A673 (cell line): ENCODE results near the gene SEC61G. TPM values are rescaled to one million over a fixed set of nuclear protein-coding genes. Genes with fewer than 3 reads are reported as not detected.

Source experiments
- BruUV-seq: library from RNA; stranded (reverse); fragments of 400-500 nt; replicated peaks from 2 replicates; lab custom pipeline; 2021; lab: Mats Ljungman, UMichigan
- CTCF ChIA-PET: fragments of 300-600 bp; sonication (Branson Sonifier 250); formaldehyde crosslinking; loops from one replicate; lab custom pipeline; 2022; ENCODE audit warnings: antibody characterized with exemption; lab: Charles Lee
- POLR2A ChIA-PET: fragments of 300-600 bp; sonication (Branson Sonifier 250); formaldehyde crosslinking; loops from one replicate; lab custom pipeline; 2022; ENCODE audit warnings: antibody characterized with exemption; ENCODE audit not compliant: low non-redundant PET; lab: Charles Lee
- DNase-seq: peaks from one replicate; pipeline ENCODE4 v3.0.0-alpha.2; 2015; ENCODE audit warnings: low spot score
- H3K27ac ChIP-seq: fragments of 200-600 bp; sonication (generic); 2 replicates; pipeline ENCODE4 v1.5.1; 2016; ENCODE audit warnings: mixed run types, low read depth, mild to moderate bottlenecking, mixed read lengths, antibody characterized with exemption, low read length; ENCODE audit not compliant: poor library complexity, severe bottlenecking
- H3K27me3 ChIP-seq: fragments of 200-600 bp; sonication (generic); replicated peaks from 2 replicates; pipeline ENCODE4 v1.6.1; 2017; ENCODE audit warnings: mixed run types, low read depth, mild to moderate bottlenecking, mixed read lengths, antibody characterized with exemption, low read length; ENCODE audit not compliant: insufficient read depth, poor library complexity
- H3K36me3 ChIP-seq: fragments of 200-600 bp; sonication (generic); 2 replicates; pipeline ENCODE4 v1.6.1; 2016; ENCODE audit warnings: mixed run types, mild to moderate bottlenecking, mixed read lengths, antibody characterized with exemption, low read length; ENCODE audit not compliant: insufficient read depth, poor library complexity, severe bottlenecking
- H3K4me1 ChIP-seq: fragments of 200-600 bp; sonication (generic); 2 replicates; pipeline ENCODE4 v1.6.1; 2017; ENCODE audit warnings: mixed run types, mild to moderate bottlenecking, mixed read lengths, antibody characterized with exemption, low read length; ENCODE audit not compliant: insufficient read depth, poor library complexity, severe bottlenecking
- H3K4me3 ChIP-seq: fragments of 200-600 bp; sonication (generic); 2 replicates; pipeline ENCODE4 v1.5.1; 2016; ENCODE audit warnings: low read depth, mixed run types, mild to moderate bottlenecking, mixed read lengths, low read length; ENCODE audit not compliant: poor library complexity, severe bottlenecking
- H3K9me3 ChIP-seq: fragments of 200-600 bp; sonication (generic); 2 replicates; pipeline ENCODE4 v1.6.1; 2016; ENCODE audit warnings: mixed run types, low read depth, mild to moderate bottlenecking, mixed read lengths, antibody characterized with exemption, low read length; ENCODE audit not compliant: poor library complexity, severe bottlenecking
- CTCF ChIP-seq: fragments of 300-800, 200-600 bp; sonication (generic); conservative IDR thresholded peaks from 2 replicates; pipeline ENCODE4 v1.5.1; 2017; ENCODE audit warnings: low read depth, mild to moderate bottlenecking, antibody characterized with exemption, low read length, moderate library complexity, mixed read lengths
- EZH2 ChIP-seq: fragments of 200-600 bp; sonication (generic); IDR thresholded peaks from 2 replicates; pipeline ENCODE4 v1.6.1; 2017; ENCODE audit warnings: borderline replicate concordance, low read depth, mild to moderate bottlenecking, mixed read lengths, antibody characterized with exemption, low read length; ENCODE audit not compliant: poor library complexity, severe bottlenecking
- intact Hi-C: fragments of 100-400 bp; cut with micrococcal nuclease; formaldehyde crosslinking; loops from one replicate; pipeline ENCODE4 v1.10.0; 2022; ENCODE audit not compliant: unreplicated experiment
- total RNA-seq: library from RNA; stranded (reverse); gene quantifications from 2 replicates; pipeline ENCODE4 v1.2.3, GENCODE V29; 2021

Gene SEC61G
- total RNA-seq, 1 experiment from 2014 or later = 136 TPM

- no peaks in the 10 kb centered on the region for H3K4me1 ChIP-seq
- H3K27me3 ChIP-seq = no peaks in the 10 kb centered on the region
- no peak overlapping the region for H3K27ac ChIP-seq
- no TSS peak for BruUV-seq
- no peaks in the 10 kb centered on the region for H3K36me3 ChIP-seq
- no peak overlapping the region for H3K4me3 ChIP-seq
- TF ChIP-seq CTCF = no peak
- TF ChIP-seq EZH2 = no peak
- CTCF ChIA-PET = no interaction called here
- H3K9me3 ChIP-seq = peaks cover 3% of the 10 kb centered on the region
- DNase-seq = no peak
- POLR2A ChIA-PET = no interaction called here
- intact Hi-C loops = no loop called here
Measured at GRCh38 chr7:54728411-54728810, 30.6 kb downstream of the SEC61G start.

GRCh38 chr7:54725255-54725654, 33.8 kb downstream of the SEC61G start:
- H3K4me1 ChIP-seq = no peaks in the 10 kb centered on the region
- no peaks in the 10 kb centered on the region for H3K27me3 ChIP-seq
- ChIA-PET CTCF (no interaction called here), POLR2A (no interaction called here)
- no peak for TF ChIP-seq EZH2
- no peak for TF ChIP-seq CTCF
- H3K9me3 ChIP-seq = peaks cover 3% of the 10 kb centered on the region
- no peak overlapping the region for H3K4me3 ChIP-seq
- no peaks in the 10 kb centered on the region for H3K36me3 ChIP-seq
- intact Hi-C loops = no loop called here
- no peak for DNase-seq
- BruUV-seq = no TSS peak
- no peak overlapping the region for H3K27ac ChIP-seq

- CTCF ChIA-PET = no interaction called here
Measured at GRCh38 chr7:54722502-54722901, 36.5 kb downstream of the SEC61G start.

More at GRCh38 chr7:54722502-54722901, 36.5 kb downstream of the SEC61G start:
- Histone ChIP-seq H3K27ac (no peak overlapping the region), H3K4me3 (no peak overlapping the region), H3K36me3 (no peaks in the 10 kb centered on the region), H3K27me3 (no peaks in the 10 kb centered on the region), H3K4me1 (no peaks in the 10 kb centered on the region), H3K9me3 (peaks cover 8% of the 10 kb centered on the region)
- TF ChIP-seq CTCF (no peak), EZH2 (no peak)
- intact Hi-C loops = no loop called here
- BruUV-seq = no TSS peak
- POLR2A ChIA-PET = no interaction called here
- no peak for DNase-seq
